HepG2 (cell line): Measurements from ENCODE around the gene ZBTB48. TPM values are rescaled to one million over a fixed set of nuclear protein-coding genes. Genes with fewer than 3 reads are reported as not detected.

Experiments
- AFF4 ChIP-seq: sonication (generic); formaldehyde crosslinking; IDR thresholded peaks from 2 replicates; pipeline ENCODE4 v1.4.0; 2020; ENCODE audit warnings: missing genetic modification reagents
- ARNT2 ChIP-seq: sonication (generic); formaldehyde crosslinking; IDR thresholded peaks from 2 replicates; pipeline ENCODE4 v1.8.0; 2022; ENCODE audit warnings: mild to moderate bottlenecking, low read depth, missing genetic modification reagents, moderate library complexity
- GABPB1 ChIP-seq: IDR thresholded peaks from 2 replicates; pipeline ENCODE4 v1.6.1; 2016; ENCODE audit warnings: mild to moderate bottlenecking, missing genetic modification reagents, moderate library complexity, missing compliant biosample characterization
- IRF9 ChIP-seq: sonication (generic); formaldehyde crosslinking; IDR thresholded peaks from 2 replicates; pipeline ENCODE4 v1.8.0; 2022; ENCODE audit warnings: missing genetic modification reagents, mild to moderate bottlenecking, borderline replicate concordance
- ISX ChIP-seq: sonication (generic); formaldehyde crosslinking; conservative IDR thresholded peaks from 2 replicates; pipeline ENCODE4 v1.5.0; 2020; ENCODE audit warnings: missing genetic modification reagents
- NCOA5 ChIP-seq: sonication (generic); formaldehyde crosslinking; IDR thresholded peaks from 2 replicates; pipeline ENCODE4 v1.4.0; 2020; ENCODE audit warnings: missing genetic modification reagents
- PBX2 ChIP-seq: IDR thresholded peaks from 2 replicates; pipeline ENCODE4 v1.6.1; 2016; ENCODE audit warnings: control low read depth
- PCBP2 ChIP-seq: fragments of 200-400 bp; formaldehyde crosslinking; optimal IDR thresholded peaks from 2 replicates; pipeline ENCODE3; 2018; ENCODE audit warnings: low read length, low read depth; ENCODE audit not compliant: poor library complexity, severe bottlenecking
- UBTF ChIP-seq: sonication (generic); formaldehyde crosslinking; IDR thresholded peaks from 2 replicates; pipeline ENCODE4 v1.4.0; 2020; ENCODE audit warnings: mild to moderate bottlenecking, missing genetic modification reagents
- ZC3H13 ChIP-seq: sonication (generic); formaldehyde crosslinking; IDR thresholded peaks from 2 replicates; pipeline ENCODE4 v1.8.1; 2023; ENCODE audit warnings: mild to moderate bottlenecking, missing genetic modification reagents, moderate library complexity
- ZNF292 ChIP-seq: sonication (generic); formaldehyde crosslinking; IDR thresholded peaks from 2 replicates; pipeline ENCODE4 v1.8.1; 2022; ENCODE audit warnings: mild to moderate bottlenecking, low read depth, missing genetic modification reagents, borderline replicate concordance
- ZNF333 ChIP-seq: sonication (generic); formaldehyde crosslinking; IDR thresholded peaks from 2 replicates; pipeline ENCODE4 v1.4.0; 2020; ENCODE audit warnings: mild to moderate bottlenecking, missing genetic modification reagents, borderline replicate concordance
- ZNF382 ChIP-seq: sonication (generic); formaldehyde crosslinking; IDR thresholded peaks from 2 replicates; pipeline ENCODE4 v1.5.0; 2020; ENCODE audit warnings: missing genetic modification reagents, mild to moderate bottlenecking, borderline replicate concordance
- ZNF572 ChIP-seq: sonication (generic); formaldehyde crosslinking; IDR thresholded peaks from 2 replicates; pipeline ENCODE4 v1.5.1; 2020; ENCODE audit warnings: mild to moderate bottlenecking, missing genetic modification reagents
- ZNF576 ChIP-seq: sonication (generic); formaldehyde crosslinking; IDR thresholded peaks from 2 replicates; pipeline ENCODE4 v1.4.0; 2020; ENCODE audit warnings: mild to moderate bottlenecking, missing genetic modification reagents
- ZNF709 ChIP-seq: sonication (generic); formaldehyde crosslinking; IDR thresholded peaks from 2 replicates; pipeline ENCODE4 v1.5.0; 2020; ENCODE audit warnings: mild to moderate bottlenecking, missing genetic modification reagents
- ZNF737 ChIP-seq: sonication (generic); formaldehyde crosslinking; IDR thresholded peaks from 2 replicates; pipeline ENCODE4 v1.5.0; 2020; ENCODE audit warnings: missing genetic modification reagents, mild to moderate bottlenecking, borderline replicate concordance
- ZSCAN30 ChIP-seq: sonication (generic); formaldehyde crosslinking; IDR thresholded peaks from 2 replicates; pipeline ENCODE4 v1.5.0; 2020; ENCODE audit warnings: mild to moderate bottlenecking, missing genetic modification reagents
- polyA plus RNA-seq, 8 experiments: library from polyadenylated mRNA; depleted of rRNA in 3 of 8; stranded (reverse) in 7 of 8; unstranded in 1 of 8; fragments of >200 nt; fragmentation: Illumina TruSeq in 4 of 8; extraction: Trizol in 4 of 8; gene quantifications; 2 replicates each; pipeline versions ENCODE4 v1.2.1 to v1.2.3, GENCODE V29; 2011 to 2016; ENCODE audit warnings: low read depth in 4 of 8, missing spikeins in 1 of 8, mixed read lengths in 1 of 8; ENCODE audit not compliant: insufficient read depth in 1 of 8
- total RNA-seq, 5 experiments: library from RNA; depleted of rRNA; stranded (reverse); fragments of >200 nt; fragmentation: Illumina TruSeq; extraction: Trizol; gene quantifications; 2 replicates each; pipeline ENCODE4 v1.2.3, GENCODE V29; 2016; ENCODE audit warnings: low read depth in 1 of 5

Gene ZBTB48
- total and polyA plus RNA-seq, 2 of the 13 experiments (the other 11 are each of a cell fraction or from before 2014, with no cell fraction given) = 13.0 to 17.1 TPM

GRCh38 chr1:6601049-6601922 is 21.5 kb downstream of the ZBTB48 start (continued):
- no peak for TF ChIP-seq AFF4 (CRISPR knock-in tag)
- no peak for TF ChIP-seq ZNF576 (CRISPR knock-in tag)
- TF ChIP-seq ZC3H13 (CRISPR knock-in tag) = peak; percentile 70; the same call in 1 of the 2 replicates
- TF ChIP-seq ARNT2 (CRISPR knock-in tag) = no peak
- TF ChIP-seq ZNF709 (CRISPR knock-in tag) = peak; percentile 36; the same call in 1 of the 2 replicates
- TF ChIP-seq GABPB1 (CRISPR knock-in tag) = no peak
- no peak for TF ChIP-seq PBX2
- no peak for TF ChIP-seq ZNF737 (CRISPR knock-in tag)
- TF ChIP-seq PCBP2 = no peak
- TF ChIP-seq ISX (CRISPR knock-in tag) = no peak
- TF ChIP-seq ZNF292 (CRISPR knock-in tag) = no peak
- TF ChIP-seq UBTF = no peak
- TF ChIP-seq ZNF382 (CRISPR knock-in tag) = no peak
- no peak for TF ChIP-seq ZNF333 (CRISPR knock-in tag)
- 0 out of 2 replicates have a peak, but pooled peaks have one; percentile 15 for TF ChIP-seq IRF9
- no peak for TF ChIP-seq ZSCAN30 (CRISPR knock-in tag)
- TF ChIP-seq NCOA5 (CRISPR knock-in tag) = no peak
- no peak for TF ChIP-seq ZNF572 (CRISPR knock-in tag)
